GM19099 (cell line): ENCODE measurements around the gene FILIP1.

Source experiments
- POLR2A ChIP-seq: IDR thresholded peaks from 3 replicates; pipeline ENCODE4 v1.6.1; 2011; ENCODE audit warnings: low read depth; ENCODE audit not compliant: insufficient read length; ENCODE audit errors: extremely low read depth

The FILIP1 gene

GRCh38 chr6:75391276-75391675, 102.3 kb downstream of the FILIP1 start:
- no peak for TF ChIP-seq POLR2A

GRCh38 chr6:75386050-75386770, 107.4 kb downstream of the FILIP1 start:
- TF ChIP-seq POLR2A, result no peak

- no peak for TF ChIP-seq POLR2A
Observed at GRCh38 chr6:75384116-75384515, 109.5 kb downstream of the FILIP1 start.

GRCh38 chr6:75382634-75382900, 111.0 kb downstream of the FILIP1 start:
- TF ChIP-seq POLR2A, result no peak

- TF ChIP-seq POLR2A, result no peak
Observed at GRCh38 chr6:75381877-75382633, 111.5 kb downstream of the FILIP1 start.

- TF ChIP-seq POLR2A, result no peak
Observed at GRCh38 chr6:75379536-75379935, 114.1 kb downstream of the FILIP1 start.

GRCh38 chr6:75378101-75378500, 115.5 kb downstream of the FILIP1 start:
- no peak for TF ChIP-seq POLR2A

GRCh38 chr6:75377386-75377785, 116.2 kb downstream of the FILIP1 start:
- TF ChIP-seq POLR2A, result no peak

GRCh38 chr6:75376347-75377024, 117.1 kb downstream of the FILIP1 start:
- TF ChIP-seq POLR2A, result no peak

GRCh38 chr6:75374961-75375400, 118.6 kb downstream of the FILIP1 start:
- no peak for TF ChIP-seq POLR2A

- TF ChIP-seq POLR2A, result no peak
Observed at GRCh38 chr6:75372884-75373283, 120.7 kb downstream of the FILIP1 start.

- TF ChIP-seq POLR2A, result no peak
Observed at GRCh38 chr6:75370011-75370410, 123.6 kb downstream of the FILIP1 start.

- no peak for TF ChIP-seq POLR2A
Observed at GRCh38 chr6:75368864-75369402, 124.7 kb downstream of the FILIP1 start.

- TF ChIP-seq POLR2A, result no peak
Observed at GRCh38 chr6:75368151-75368779, 125.3 kb downstream of the FILIP1 start.

- no peak for TF ChIP-seq POLR2A
Observed at GRCh38 chr6:75363304-75363703, 130.3 kb downstream of the FILIP1 start.
